NCI-H748 (cell line): ENCODE results near the gene FAM174B.

Experiments used
- DNase-seq: peaks from one replicate; lab custom pipeline; 2025; ENCODE audit not compliant: unreplicated experiment; lab: John Stamatoyannopoulos, UW

FAM174B gene

GRCh38 chr15:92665100-92665555 lies 9.6 kb upstream of the FAM174B start:
- DNase-seq: no peak

- no peak for DNase-seq
These were observed 8.8 kb upstream of the FAM174B start for GRCh38 chr15:92664178-92664900.

GRCh38 chr15:92663250-92663951 lies 7.8 kb upstream of the FAM174B start:
- DNase-seq: no peak

- no peak for DNase-seq
These were observed 7.2 kb upstream of the FAM174B start for GRCh38 chr15:92662762-92663161.

GRCh38 chr15:92661956-92662355 lies 6.4 kb upstream of the FAM174B start:
- DNase-seq: no peak

GRCh38 chr15:92661069-92661468 lies 5.5 kb upstream of the FAM174B start:
- no peak for DNase-seq

GRCh38 chr15:92657486-92657885 lies 1.9 kb upstream of the FAM174B start:
- DNase-seq: no peak

GRCh38 chr15:92656089-92656488 lies 514 bp upstream of the FAM174B start:
- no peak for DNase-seq

GRCh38 chr15:92654662-92655061 lies 913 bp downstream of the FAM174B start:
- DNase-seq: no peak

- DNase-seq: peak; percentile 88
These were observed 1.6 kb downstream of the FAM174B start for GRCh38 chr15:92653836-92654539.

GRCh38 chr15:92653366-92653765 lies 2.2 kb downstream of the FAM174B start:
- no peak for DNase-seq

- DNase-seq: no peak
These were observed 3.0 kb downstream of the FAM174B start for GRCh38 chr15:92652576-92652966.

GRCh38 chr15:92651877-92652575 lies 3.5 kb downstream of the FAM174B start:
- no peak for DNase-seq

GRCh38 chr15:92650966-92651365 lies 4.6 kb downstream of the FAM174B start:
- no peak for DNase-seq

GRCh38 chr15:92650256-92650655 lies 5.3 kb downstream of the FAM174B start:
- DNase-seq: no peak

GRCh38 chr15:92648190-92648875 lies 7.2 kb downstream of the FAM174B start:
- DNase-seq: peak; percentile 75

GRCh38 chr15:92647467-92648163 lies 8.0 kb downstream of the FAM174B start:
- no peak for DNase-seq

- no peak for DNase-seq
These were observed 9.4 kb downstream of the FAM174B start for GRCh38 chr15:92646216-92646615.

GRCh38 chr15:92645731-92646130 lies 9.8 kb downstream of the FAM174B start:
- no peak for DNase-seq

- peak; percentile 5 for DNase-seq
These were observed 10.4 kb downstream of the FAM174B start for GRCh38 chr15:92645051-92645631.
